ENCODE results near the gene LPAR1. TPM values are rescaled to one million over a fixed set of nuclear protein-coding genes. Genes with fewer than 3 reads are reported as not detected.

The LPAR1 gene
- total and polyA plus RNA-seq, 2 of the 8 experiments (the other 6 are each of a cell fraction or from before 2014, with no cell fraction given): 3.4 to 5.1 TPM

- no peaks in the 10 kb centered on the region for H3K4me1 ChIP-seq (replicated peaks in 1 of 4; ENCODE audit: control insufficient read depth in 3 of 4, insufficient read depth in 4 of 4, low read length in 3 of 4)
- FAIRE-seq (no peak), DNase-seq (ENCODE audit: low read depth in 1 of 2, low spot score in 2 of 2) (no peak)
- no peak overlapping the region for H4K8ac ChIP-seq (ENCODE audit: extremely low read depth, insufficient read depth, low read length)
- H3K79me1 ChIP-seq (ENCODE audit: low read depth, low read length): no peaks in the 10 kb centered on the region
- no peak overlapping the region for H3K14ac ChIP-seq (ENCODE audit: insufficient read length)
- H3K18ac ChIP-seq (ENCODE audit: extremely low read depth, low read length): no peak overlapping the region
- H3K4ac ChIP-seq (replicated peaks; ENCODE audit: insufficient read length, low read depth, low read length): no peak overlapping the region
- no peak overlapping the region for H2AFZ ChIP-seq (ENCODE audit: low read length)
- H3K9ac ChIP-seq (replicated peaks in 1 of 4; ENCODE audit: extremely low read depth in 1 of 4, low read depth in 3 of 4, low read length in 3 of 4): no peak overlapping the region
- H4K91ac ChIP-seq (replicated peaks; ENCODE audit: insufficient read length, low read length): no peak overlapping the region
- no peaks in the 10 kb centered on the region for H3K79me2 ChIP-seq (ENCODE audit: control insufficient read depth in 1 of 2, insufficient read depth in 2 of 2, low read length in 2 of 2)
- H2BK20ac ChIP-seq (ENCODE audit: low read length): no peak overlapping the region
- H3K4me3 ChIP-seq (ENCODE audit: extremely low read depth in 1 of 4, insufficient read depth in 2 of 4, low read depth in 3 of 4, low read length in 4 of 4): no peak overlapping the region
- no peak overlapping the region for H3K4me2 ChIP-seq (ENCODE audit: insufficient read depth in 1 of 2, low read depth in 2 of 2, low read length in 2 of 2)
- no peak overlapping the region for H2BK5ac ChIP-seq (ENCODE audit: low read depth, low read length)
- no peak overlapping the region for H2BK12ac ChIP-seq (ENCODE audit: low read depth, low read length)
- POLR2A ChIA-PET (ENCODE audit: partially characterized antibody): no interaction called here
- H2AK5ac ChIP-seq (ENCODE audit: low read depth, low read length): no peak overlapping the region
- H3K27me3 ChIP-seq (replicated peaks in 1 of 4; ENCODE audit: control insufficient read depth in 3 of 4, extremely low read depth in 1 of 4, insufficient read depth in 3 of 4, low read length in 3 of 4): no peaks in the 10 kb centered on the region
- CTCF ChIA-PET (ENCODE audit: partially characterized antibody): interaction anchor here (1.6 kb wide), 1 partner anchor 16 kb away, joined by 4 read pairs; no protein-coding TSS in a partner anchor
- no peak overlapping the region for H4K5ac ChIP-seq (ENCODE audit: insufficient read length, low read depth, low read length)
- no peaks in the 10 kb centered on the region for H4K20me1 ChIP-seq (replicated peaks in 1 of 2; ENCODE audit: control insufficient read depth in 1 of 2, insufficient read depth in 2 of 2, low read length in 2 of 2)
- no peak overlapping the region for H2BK120ac ChIP-seq (replicated peaks; ENCODE audit: low read depth, low read length)
- no peak overlapping the region for H3K56ac ChIP-seq (replicated peaks; ENCODE audit: insufficient read length, low read depth, low read length)
- H3K36me3 ChIP-seq (ENCODE audit: control insufficient read depth in 2 of 4, insufficient read depth in 4 of 4, low read length in 3 of 4): no peaks in the 10 kb centered on the region
- H2BK15ac ChIP-seq (ENCODE audit: low read length): no peak overlapping the region
- H3K23ac ChIP-seq (ENCODE audit: insufficient read length): no peak overlapping the region
- H3K23me2 ChIP-seq (ENCODE audit: low read depth, low read length): no peaks in the 10 kb centered on the region
- no peak overlapping the region for H3K27ac ChIP-seq (ENCODE audit: low read depth, low read length)
- no peaks in the 10 kb centered on the region for H3K9me3 ChIP-seq (ENCODE audit: insufficient read depth in 2 of 2, low read depth in 1 of 2, low read length in 1 of 2)
- TF ChIP-seq CHD7 (IDR thresholded peaks at IDR 0.05; ENCODE audit: insufficient replicate concordance, low read length): no peak
Measured at GRCh38 chr9:111050819-111051218, 12.5 kb upstream of the LPAR1 start.
